Osteocyte (in vitro differentiated cells): ENCODE results near the gene RPL18. TPM values are rescaled to one million over a fixed set of nuclear protein-coding genes. Genes with fewer than 3 reads are reported as not detected.
"Not testable (repeated sequence)": the region's sequence is repeated elsewhere in the genome, so short reads cannot be mapped to it uniquely, and the experiment has no call there.

Source experiments
- DNase-seq: peaks from one replicate; pipeline ENCODE4 v3.0.0; 2021; ENCODE audit warnings: mixed read lengths; ENCODE audit not compliant: unreplicated experiment; ENCODE audit errors: extremely low spot score
- H3K27ac Mint-ChIP-seq: one replicate; pipeline ENCODE4 v1.8.0; 2021; ENCODE audit warnings: mild to moderate bottlenecking, mixed read lengths; ENCODE audit not compliant: unreplicated experiment
- H3K27me3 Mint-ChIP-seq: one replicate; pipeline ENCODE4 v1.8.0; 2021; ENCODE audit warnings: mixed read lengths; ENCODE audit not compliant: unreplicated experiment
- H3K36me3 Mint-ChIP-seq: one replicate; pipeline ENCODE4 v1.8.0; 2021; ENCODE audit warnings: mixed read lengths; ENCODE audit not compliant: unreplicated experiment
- H3K4me1 Mint-ChIP-seq: one replicate; pipeline ENCODE4 v1.8.0; 2021; ENCODE audit warnings: mixed read lengths; ENCODE audit not compliant: unreplicated experiment
- H3K4me3 Mint-ChIP-seq: one replicate; pipeline ENCODE4 v1.8.0; 2021; ENCODE audit warnings: mild to moderate bottlenecking, moderate library complexity, mixed read lengths; ENCODE audit not compliant: unreplicated experiment
- H3K9me3 Mint-ChIP-seq: one replicate; pipeline ENCODE4 v1.8.0; 2021; ENCODE audit warnings: mixed read lengths; ENCODE audit not compliant: unreplicated experiment
- CTCF ChIP-seq: fragments of 200-600 bp; sonication (generic); IDR thresholded peaks from 2 replicates; pipeline ENCODE4 v1.5.0; 2021; ENCODE audit warnings: antibody characterized with exemption, mild to moderate bottlenecking, moderate library complexity
- total RNA-seq: library from RNA; stranded (reverse); gene quantifications from 2 replicates; pipeline ENCODE4 v1.2.1, GENCODE V29; 2021

The RPL18 gene
- total RNA-seq, 1 donor from 2014 or later: 1,287 TPM

GRCh38 chr19:48588670-48589401 lies 30.1 kb downstream of the RPL18 start:
- H3K9me3 Mint-ChIP-seq: no peaks in the 10 kb centered on the region
- H3K36me3 Mint-ChIP-seq: no peaks in the 10 kb centered on the region
- H3K27me3 Mint-ChIP-seq: no peaks in the 10 kb centered on the region
- TF ChIP-seq CTCF: peak; percentile 97
- DNase-seq: peak; percentile 97
- peak overlapping the region; percentile 27 for H3K27ac Mint-ChIP-seq
- peaks cover 13% of the 10 kb centered on the region for H3K4me1 Mint-ChIP-seq
- peak overlapping the region; percentile 79 for H3K4me3 Mint-ChIP-seq

- peaks cover 13% of the 10 kb centered on the region for H3K4me1 Mint-ChIP-seq
- H3K27ac Mint-ChIP-seq: no peak overlapping the region
- TF ChIP-seq CTCF: no peak
- DNase-seq: no peak
- no peak overlapping the region for H3K4me3 Mint-ChIP-seq
- H3K27me3 Mint-ChIP-seq: no peaks in the 10 kb centered on the region
- H3K36me3 Mint-ChIP-seq: no peaks in the 10 kb centered on the region
- H3K9me3 Mint-ChIP-seq: no peaks in the 10 kb centered on the region
Observed at GRCh38 chr19:48587387-48587786, 31.6 kb downstream of the RPL18 start.

- Mint-ChIP-seq H3K4me3 (no peak overlapping the region), H3K36me3 (no peaks in the 10 kb centered on the region), H3K9me3 (no peaks in the 10 kb centered on the region), H3K27me3 (no peaks in the 10 kb centered on the region), H3K4me1 (peaks cover 4% of the 10 kb centered on the region), H3K27ac (no peak overlapping the region)
- DNase-seq: no peak
- TF ChIP-seq CTCF: no peak
Observed at GRCh38 chr19:48582168-48582567, 36.8 kb downstream of the RPL18 start.

GRCh38 chr19:48578891-48579290 lies 40.1 kb downstream of the RPL18 start:
- TF ChIP-seq CTCF: no peak
- Mint-ChIP-seq H3K36me3 (no peaks in the 10 kb centered on the region), H3K9me3 (no peaks in the 10 kb centered on the region), H3K27ac (no peak overlapping the region), H3K27me3 (no peaks in the 10 kb centered on the region), H3K4me1 (peaks cover under 1% of the 10 kb centered on the region), H3K4me3 (no peak overlapping the region)
- no peak for DNase-seq

- H3K27ac Mint-ChIP-seq, H3K9me3 Mint-ChIP-seq, H3K4me3 Mint-ChIP-seq, H3K4me1 Mint-ChIP-seq, DNase-seq, H3K27me3 Mint-ChIP-seq, H3K36me3 Mint-ChIP-seq: not testable (repeated sequence)
Observed at GRCh38 chr19:48577908-48578307, 41.1 kb downstream of the RPL18 start.
